Breast epithelium (tissue), 3 donors: ENCODE results near the gene NEK11.

Experiments
- POLR2A ChIP-seq: fragments of 450-650 bp; IDR thresholded peaks from one replicate; pipeline ENCODE4 v1.6.1; 2016; ENCODE audit warnings: antibody characterized with exemption, mild to moderate bottlenecking, moderate library complexity
- POLR2AphosphoS5 ChIP-seq, 3 donors: sonication (generic); formaldehyde crosslinking; IDR thresholded peaks; one replicate each; pipeline ENCODE4 v1.6.1; 2017; ENCODE audit warnings: antibody characterized with exemption in 3 of 3

GRCh38 chr3:131162516-131162915 lies 135.8 kb downstream of the NEK11 start:
- TF ChIP-seq POLR2A (no peak), POLR2AphosphoS5 (IDR thresholded peaks at IDR 0.05) (no peak)
